ENCODE data around the gene SNED1.
"Not testable (repeated sequence)": the region's sequence is repeated elsewhere in the genome, so short reads cannot be mapped to it uniquely, and the experiment has no call there.

The SNED1 gene

DNA sequence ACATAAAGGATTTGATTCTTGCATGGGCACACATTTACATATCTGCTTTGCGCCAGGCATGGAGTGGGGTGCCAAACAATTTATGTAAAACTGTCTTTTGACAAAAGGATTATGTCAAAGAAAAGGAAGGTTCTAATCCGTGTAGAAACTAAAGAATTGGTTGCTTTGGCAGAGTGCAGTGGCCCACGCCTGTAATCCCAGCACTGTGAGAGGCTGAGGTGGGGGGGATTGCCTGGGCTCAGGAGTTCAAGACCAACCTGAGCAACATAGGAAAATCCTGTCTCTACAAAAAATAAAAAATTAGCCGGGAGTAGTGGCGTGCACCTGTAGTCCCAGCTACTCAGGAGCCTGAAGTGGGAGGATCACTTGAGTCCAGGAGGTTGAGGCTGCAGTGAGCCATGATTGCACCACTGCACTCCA lies 104.8 kb downstream of the SNED1 start:
- no peak overlapping the region for H3K4me3 ChIP-seq (IDR thresholded peaks at IDR 0.05; ENCODE audit: insufficient read depth, low read depth, low read length)
- no peak overlapping the region for H3K27ac ChIP-seq
- no peaks in the 10 kb centered on the region for H3K36me3 ChIP-seq (ENCODE audit: insufficient read depth)
- TF ChIP-seq, protein P1, sequence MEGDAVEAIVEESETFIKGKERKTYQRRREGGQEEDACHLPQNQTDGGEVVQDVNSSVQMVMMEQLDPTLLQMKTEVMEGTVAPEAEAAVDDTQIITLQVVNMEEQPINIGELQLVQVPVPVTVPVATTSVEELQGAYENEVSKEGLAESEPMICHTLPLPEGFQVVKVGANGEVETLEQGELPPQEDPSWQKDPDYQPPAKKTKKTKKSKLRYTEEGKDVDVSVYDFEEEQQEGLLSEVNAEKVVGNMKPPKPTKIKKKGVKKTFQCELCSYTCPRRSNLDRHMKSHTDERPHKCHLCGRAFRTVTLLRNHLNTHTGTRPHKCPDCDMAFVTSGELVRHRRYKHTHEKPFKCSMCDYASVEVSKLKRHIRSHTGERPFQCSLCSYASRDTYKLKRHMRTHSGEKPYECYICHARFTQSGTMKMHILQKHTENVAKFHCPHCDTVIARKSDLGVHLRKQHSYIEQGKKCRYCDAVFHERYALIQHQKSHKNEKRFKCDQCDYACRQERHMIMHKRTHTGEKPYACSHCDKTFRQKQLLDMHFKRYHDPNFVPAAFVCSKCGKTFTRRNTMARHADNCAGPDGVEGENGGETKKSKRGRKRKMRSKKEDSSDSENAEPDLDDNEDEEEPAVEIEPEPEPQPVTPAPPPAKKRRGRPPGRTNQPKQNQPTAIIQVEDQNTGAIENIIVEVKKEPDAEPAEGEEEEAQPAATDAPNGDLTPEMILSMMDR (conservative IDR thresholded peaks at IDR 0.05; ENCODE audit: low read depth, low read length) = no peak
- no peaks in the 10 kb centered on the region for H3K27me3 ChIP-seq (ENCODE audit: insufficient read depth, low read depth)
- H3K4me1 ChIP-seq (ENCODE audit: low read depth, poor library complexity, severe bottlenecking) = peaks cover 10% of the 10 kb centered on the region
- peak overlapping the region; percentile 88; the same call in 1 of the 2 replicates for H2AFZ ChIP-seq (ENCODE audit: low read depth)
- H3K79me2 ChIP-seq (ENCODE audit: insufficient read depth, low read depth) = peaks cover 34% of the 10 kb centered on the region; the same call in 1 of the 2 replicates
- peak overlapping the region; percentile 80 for H3K4me2 ChIP-seq
- no peaks in the 10 kb centered on the region for H4K20me1 ChIP-seq (ENCODE audit: insufficient read depth)
- H3K9ac ChIP-seq = peak overlapping the region; percentile 85; the same call in 1 of the 2 replicates

DNA sequence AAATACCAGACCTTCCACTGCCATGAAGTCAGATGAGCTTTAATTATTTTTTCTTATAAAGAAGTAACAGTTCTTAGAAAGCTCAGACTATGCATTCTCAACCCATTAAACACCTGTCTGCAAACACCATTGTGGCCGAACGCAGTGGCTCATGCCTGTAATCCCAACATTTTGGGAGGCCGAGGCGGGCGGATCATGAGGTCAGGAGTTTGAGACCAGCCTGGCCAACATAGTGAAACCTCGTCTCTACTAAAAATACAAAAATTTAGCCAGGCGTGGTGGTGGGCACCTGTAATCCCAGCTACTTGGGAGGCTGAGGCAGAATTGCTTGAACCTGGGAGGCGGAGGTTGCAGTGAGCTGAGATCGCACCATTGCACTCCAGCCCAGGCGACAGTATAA lies 106.2 kb downstream of the SNED1 start:
- H4K20me1 ChIP-seq (ENCODE audit: insufficient read depth); H3K9ac ChIP-seq; H3K4me1 ChIP-seq (ENCODE audit: low read depth, poor library complexity, severe bottlenecking); H3K27ac ChIP-seq; H3K36me3 ChIP-seq (ENCODE audit: insufficient read depth); H3K4me3 ChIP-seq (IDR thresholded peaks at IDR 0.05; ENCODE audit: insufficient read depth, low read depth, low read length); H2AFZ ChIP-seq (ENCODE audit: low read depth); H3K4me2 ChIP-seq; H3K27me3 ChIP-seq (ENCODE audit: insufficient read depth, low read depth): not testable (repeated sequence)
- peaks cover 23% of the 10 kb centered on the region; the same call in 1 of the 2 replicates for H3K79me2 ChIP-seq (ENCODE audit: insufficient read depth, low read depth)

DNA sequence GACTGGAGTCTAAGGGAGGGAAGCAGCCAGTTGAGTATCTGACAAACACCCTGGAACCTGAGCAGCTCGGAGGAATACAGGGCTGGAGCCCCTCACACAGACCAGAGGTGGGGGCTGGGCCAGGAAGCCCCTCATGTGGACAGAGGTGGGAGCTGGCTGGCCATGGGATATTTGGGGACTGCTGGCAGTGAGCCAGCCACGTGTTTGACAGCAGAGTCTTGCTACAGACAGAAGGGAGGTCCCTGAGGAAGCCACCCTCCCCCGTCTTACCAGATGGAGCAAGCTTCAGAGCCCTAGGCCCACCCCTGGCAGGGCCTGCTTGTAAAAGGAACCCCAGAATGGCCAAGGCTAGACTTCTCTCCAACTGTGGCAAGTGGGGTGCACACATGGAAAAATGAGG lies 107.2 kb downstream of the SNED1 start:
- no peaks in the 10 kb centered on the region for H3K36me3 ChIP-seq (ENCODE audit: insufficient read depth)
- H3K27me3 ChIP-seq (ENCODE audit: insufficient read depth, low read depth) = no peaks in the 10 kb centered on the region
- H3K4me1 ChIP-seq (ENCODE audit: low read depth, poor library complexity, severe bottlenecking) = peaks cover 10% of the 10 kb centered on the region
- H4K20me1 ChIP-seq (ENCODE audit: insufficient read depth) = no peaks in the 10 kb centered on the region
- no peak overlapping the region for H3K4me3 ChIP-seq (IDR thresholded peaks at IDR 0.05; ENCODE audit: insufficient read depth, low read depth, low read length)
- no peak overlapping the region for H2AFZ ChIP-seq (ENCODE audit: low read depth)
- H3K79me2 ChIP-seq (ENCODE audit: insufficient read depth, low read depth) = peaks cover 14% of the 10 kb centered on the region; the same call in 1 of the 2 replicates
- H3K4me2 ChIP-seq = no peak overlapping the region
- TF ChIP-seq, protein P1 (conservative IDR thresholded peaks at IDR 0.05; ENCODE audit: low read depth, low read length) = no peak
- H3K9ac ChIP-seq = no peak overlapping the region
- H3K27ac ChIP-seq = no peak overlapping the region

DNA sequence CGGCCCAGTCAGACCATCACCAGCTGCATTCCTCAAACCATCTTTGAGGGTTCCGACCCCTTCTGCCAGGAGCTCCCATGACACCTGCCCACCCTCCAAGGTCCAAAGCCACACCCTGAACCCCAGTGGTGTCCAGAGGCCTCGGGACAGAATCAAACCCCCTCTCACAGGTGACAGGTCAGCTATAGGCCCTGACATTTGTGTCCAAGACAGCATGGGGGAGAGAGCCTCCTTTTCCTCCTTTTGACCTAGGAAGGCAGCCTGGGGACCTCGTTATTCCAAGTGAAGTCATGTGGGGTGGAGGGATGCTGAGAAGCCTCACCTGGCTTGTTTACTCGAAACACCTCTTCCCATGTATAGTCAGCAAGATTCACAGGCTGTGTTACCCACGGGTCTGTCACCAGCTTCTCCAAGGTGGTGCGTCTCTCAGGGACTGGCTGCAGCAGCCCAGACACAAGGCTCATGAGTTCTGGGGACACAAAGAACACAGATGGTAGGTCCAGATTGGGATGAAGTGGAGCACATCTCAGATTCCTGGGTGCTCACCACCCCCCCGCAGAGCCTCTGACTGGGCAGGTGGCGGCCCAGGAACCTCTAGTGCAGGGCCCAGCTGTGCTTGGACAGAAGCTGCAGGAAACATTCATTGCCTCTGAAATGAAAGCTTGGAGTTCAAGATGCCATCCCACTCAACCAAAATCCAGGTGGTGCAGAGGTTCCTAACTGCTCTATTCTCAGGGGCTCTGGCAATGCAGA lies 108.8 kb downstream of the SNED1 start:
- Histone ChIP-seq H3K4me1 (ENCODE audit: low read depth, poor library complexity, severe bottlenecking) (peaks cover 10% of the 10 kb centered on the region), H4K20me1 (ENCODE audit: insufficient read depth) (no peaks in the 10 kb centered on the region), H3K4me3 (IDR thresholded peaks at IDR 0.05; ENCODE audit: insufficient read depth, low read depth, low read length) (no peak overlapping the region), H3K27me3 (ENCODE audit: insufficient read depth, low read depth) (no peaks in the 10 kb centered on the region), H3K9ac (no peak overlapping the region), H2AFZ (ENCODE audit: low read depth) (no peak overlapping the region), H3K36me3 (ENCODE audit: insufficient read depth) (no peaks in the 10 kb centered on the region), H3K27ac (no peak overlapping the region), H3K79me2 (ENCODE audit: insufficient read depth, low read depth) (no peaks in the 10 kb centered on the region), H3K4me2 (no peak overlapping the region)
- TF ChIP-seq, protein P1 (conservative IDR thresholded peaks at IDR 0.05; ENCODE audit: low read depth, low read length) = no peak
